K562 (cell line): ENCODE data around the gene GRIK3. TPM values are rescaled to one million over a fixed set of nuclear protein-coding genes. Genes with fewer than 3 reads are reported as not detected.
A peak's percentile ranks its signal among the peaks of the same experiment; 100 is the strongest.

Source experiments
- ATAC-seq: fragments of 200-7000 bp; cut with Tn5 transposase; 3 replicates; pipeline ENCODE4 v1.9.1; 2020; ENCODE audit warnings: moderate library complexity
- BruUV-seq: library from RNA; stranded (reverse); fragments of 400-500 nt; replicated peaks from 2 replicates; lab custom pipeline; 2021; lab: Mats Ljungman, UMichigan
- CTCF ChIA-PET: fragments of 300-600 bp; formaldehyde crosslinking; extraction: SDS; loops from one replicate; lab custom pipeline; 2021; ENCODE audit warnings: low intra/inter-chr PET ratio; lab: Yijun Ruan, JAX
- POLR2A ChIA-PET: fragments of 300-600, 350-650 bp; sonication (Branson Sonifier 250); formaldehyde crosslinking; extraction: SDS; loops from one replicate; lab custom pipeline; 2021; ENCODE audit warnings: antibody characterized with exemption, inconsistent platforms; lab: Yijun Ruan, JAX
- DNase-seq, 4 experiments: peaks; one replicate each; pipeline versions ENCODE4 v3.0.0 to v3.0.0-alpha.2; 2011 to 2018; ENCODE audit warnings: low spot score in 3 of 4, mixed read lengths in 3 of 4; ENCODE audit errors: extremely low read depth in 1 of 4
- FAIRE-seq: peaks from 2 replicates; lab custom pipeline; 2011; peaks lifted over from hg19 to GRCh38; lab: Jason Lieb, UNC
- H2AFZ ChIP-seq: 2 replicates; pipeline ENCODE4 v1.6.0; 2011; ENCODE audit warnings: low read depth, low read length, control low read depth, inconsistent platforms
- H3K27ac ChIP-seq: fragments of 200-600 bp; 3 replicates; pipeline ENCODE4 v1.8.0; 2011; ENCODE audit warnings: low read depth, mild to moderate bottlenecking, control low read depth, inconsistent platforms, low read length, moderate library complexity, mixed read lengths; ENCODE audit errors: extremely low read depth
- H3K27me3 ChIP-seq, 2 experiments: fragments of 300-600 bp in 1 of 2; 2 replicates in 1 of 2; 3 replicates in 1 of 2; pipeline versions ENCODE4 v1.6.0 to v1.8.0; 2011; ENCODE audit warnings: inconsistent platforms in 2 of 2, low read length in 2 of 2, mild to moderate bottlenecking in 1 of 2, mixed read lengths in 1 of 2, moderate library complexity in 1 of 2; ENCODE audit not compliant: control insufficient read depth in 2 of 2, insufficient read depth in 2 of 2
- H3K36me3 ChIP-seq: fragments of 300-600 bp; 3 replicates; pipeline ENCODE4 v1.8.0; 2011; ENCODE audit warnings: mild to moderate bottlenecking, low read length, inconsistent platforms; ENCODE audit not compliant: control insufficient read depth, insufficient read depth
- H3K4me1 ChIP-seq, 2 experiments: fragments of 200-600 bp in 1 of 2; replicated peaks in 1 of 2; 2 replicates in 1 of 2; 3 replicates in 1 of 2; pipeline versions ENCODE4 v1.5.1 to v1.8.0; 2011; ENCODE audit warnings: inconsistent platforms in 2 of 2, low read length in 2 of 2, mild to moderate bottlenecking in 1 of 2, mixed read lengths in 1 of 2, moderate library complexity in 1 of 2; ENCODE audit not compliant: control insufficient read depth in 2 of 2, insufficient read depth in 2 of 2
- H3K4me2 ChIP-seq: 2 replicates; pipeline ENCODE4 v1.6.1; 2011; ENCODE audit warnings: low read length, control low read depth, inconsistent platforms, mixed read lengths; ENCODE audit not compliant: insufficient read depth
- H3K4me3 ChIP-seq: fragments of 200-600 bp; sonication (generic), shearing (Covaris generic); 2 replicates; pipeline ENCODE4 v1.5.1; 2016; ENCODE audit warnings: control low read depth, inconsistent platforms
- H3K79me2 ChIP-seq: fragments of 200-600 bp; 3 replicates; pipeline ENCODE4 v1.8.0; 2011; ENCODE audit warnings: low read length, inconsistent platforms; ENCODE audit not compliant: control insufficient read depth, insufficient read depth
- H3K9ac ChIP-seq, 2 experiments: 2 replicates each; pipeline versions ENCODE4 v1.6.0 to v1.6.1; 2011; ENCODE audit warnings: low read depth in 2 of 2, low read length in 2 of 2, control low read depth in 1 of 2, inconsistent platforms in 1 of 2, mild to moderate bottlenecking in 1 of 2, mixed read lengths in 1 of 2; ENCODE audit not compliant: insufficient read depth in 1 of 2
- H3K9me1 ChIP-seq: one replicate; pipeline ENCODE4 v1.6.0; 2011; ENCODE audit warnings: inconsistent platforms, mild to moderate bottlenecking, low read length, moderate library complexity; ENCODE audit not compliant: control insufficient read depth, insufficient read depth
- H3K9me3 ChIP-seq: replicated peaks from 2 replicates; pipeline ENCODE4 v1.5.1; 2011; ENCODE audit warnings: low read depth, low read length, inconsistent platforms; ENCODE audit not compliant: control insufficient read depth, insufficient read depth
- H4K20me1 ChIP-seq: replicated peaks from 2 replicates; pipeline ENCODE4 v1.6.1; 2011; ENCODE audit warnings: low read length, inconsistent platforms, mixed read lengths; ENCODE audit not compliant: control insufficient read depth, insufficient read depth
- ADNP ChIP-seq: fragments of 200-800 bp; sonication (Bioruptor generic); IDR thresholded peaks from 2 replicates; pipeline ENCODE4 v1.6.1; 2016; ENCODE audit warnings: missing genetic modification characterization, missing compliant biosample characterization
- C11orf30 ChIP-seq: fragments of 450-650 bp; IDR thresholded peaks from 2 replicates; pipeline ENCODE4 v1.6.1; 2016; ENCODE audit warnings: low read depth, mild to moderate bottlenecking
- CBFA2T3 ChIP-seq: fragments of 450-650 bp; IDR thresholded peaks from 2 replicates; pipeline ENCODE4 v1.6.1; 2017
- FOXP1 ChIP-seq: sonication (generic); formaldehyde crosslinking; IDR thresholded peaks from 2 replicates; pipeline ENCODE4 v1.8.0; 2022; ENCODE audit warnings: mild to moderate bottlenecking, missing genetic modification reagents
- MAFF ChIP-seq: IDR thresholded peaks from 2 replicates; pipeline ENCODE4 v1.6.1; 2012; ENCODE audit warnings: low read length, improper control_type of control experiment
- MAFG ChIP-seq: fragments of 450-650 bp; conservative IDR thresholded peaks from 2 replicates; pipeline ENCODE4 v1.6.1; 2016; ENCODE audit warnings: missing genetic modification characterization, missing compliant biosample characterization
- MAFK ChIP-seq: IDR thresholded peaks from 2 replicates; pipeline ENCODE4 v1.6.1; 2011; ENCODE audit warnings: low read length, improper control_type of control experiment
- NFRKB ChIP-seq: fragments of 450-650 bp; IDR thresholded peaks from 2 replicates; pipeline ENCODE4 v1.6.1; 2016; ENCODE audit warnings: low read depth
- RNF2 ChIP-seq: sonication (generic); IDR thresholded peaks from 2 replicates; pipeline ENCODE4 v1.6.1; 2016
- XRCC4 ChIP-seq: IDR thresholded peaks from one replicate; pipeline ENCODE4 v1.6.1; 2011; ENCODE audit not compliant: insufficient read depth, insufficient read length; ENCODE audit errors: extremely low read depth
- ZNF316 ChIP-seq: fragments of 450-650 bp; IDR thresholded peaks from 2 replicates; pipeline ENCODE4 v1.6.1; 2016
- WGBS: fragments of 100-300 bp; shearing (Covaris generic); methylation state at CpG from one replicate; pipeline ENCODE4 v1.1.6; 2016; ENCODE audit warnings: low coverage, mixed read lengths; ENCODE audit not compliant: insufficient coverage; ENCODE audit errors: missing lambda C conversion rate; 5-methylcytosine and 5-hydroxymethylcytosine counted together
- in situ Hi-C: fragments of 300-500 bp; cut with MboI; formaldehyde crosslinking; loops from 4 replicates; pipeline ENCODE4 v1.15.0; 2018; ENCODE audit warnings: inconsistent platforms, mixed read lengths
- intact Hi-C: fragments of 100-400 bp; cut with micrococcal nuclease; formaldehyde crosslinking; loops from 2 replicates; pipeline ENCODE4 v1.14.2; 2022
- polyA plus RNA-seq, 8 experiments: library from polyadenylated mRNA; depleted of rRNA in 4 of 8; stranded (reverse) in 5 of 8; unstranded in 3 of 8; fragments of >200 nt; fragmentation: Nextera tagmentation in 2 of 8; fragmentation: Illumina TruSeq in 1 of 8; extraction: Ambion mirVana in 2 of 8; extraction: Trizol in 1 of 8; gene quantifications; 2 replicates each; pipeline versions ENCODE4 v1.2.1 to v1.2.3, GENCODE V29; 2011 to 2014; ENCODE audit warnings: inconsistent platforms in 1 of 8, missing spikeins in 1 of 8
- total RNA-seq, 7 experiments: library from RNA; depleted of rRNA in 6 of 7; stranded (reverse); fragments of >200 nt in 6 of 7; fragmentation: Illumina TruSeq in 2 of 7; extraction: Trizol in 2 of 7; gene quantifications; 2 replicates each; pipeline versions ENCODE4 v1.2.1 to v1.2.3, GENCODE V29; 2011 to 2021; ENCODE audit warnings: low replicate concordance in 1 of 7
- TF ChIP-seq, protein P1 (sequence below): fragments of 450-650 bp; IDR thresholded peaks from 2 replicates; pipeline ENCODE4 v1.7.1; 2018; ENCODE audit warnings: mild to moderate bottlenecking, low read depth; ENCODE audit not compliant: partially characterized antibody

Gene GRIK3
- total and polyA plus RNA-seq, 9 of the 15 experiments (the other 6 are each of a cell fraction or from before 2014, with no cell fraction given): not detected

DNA sequence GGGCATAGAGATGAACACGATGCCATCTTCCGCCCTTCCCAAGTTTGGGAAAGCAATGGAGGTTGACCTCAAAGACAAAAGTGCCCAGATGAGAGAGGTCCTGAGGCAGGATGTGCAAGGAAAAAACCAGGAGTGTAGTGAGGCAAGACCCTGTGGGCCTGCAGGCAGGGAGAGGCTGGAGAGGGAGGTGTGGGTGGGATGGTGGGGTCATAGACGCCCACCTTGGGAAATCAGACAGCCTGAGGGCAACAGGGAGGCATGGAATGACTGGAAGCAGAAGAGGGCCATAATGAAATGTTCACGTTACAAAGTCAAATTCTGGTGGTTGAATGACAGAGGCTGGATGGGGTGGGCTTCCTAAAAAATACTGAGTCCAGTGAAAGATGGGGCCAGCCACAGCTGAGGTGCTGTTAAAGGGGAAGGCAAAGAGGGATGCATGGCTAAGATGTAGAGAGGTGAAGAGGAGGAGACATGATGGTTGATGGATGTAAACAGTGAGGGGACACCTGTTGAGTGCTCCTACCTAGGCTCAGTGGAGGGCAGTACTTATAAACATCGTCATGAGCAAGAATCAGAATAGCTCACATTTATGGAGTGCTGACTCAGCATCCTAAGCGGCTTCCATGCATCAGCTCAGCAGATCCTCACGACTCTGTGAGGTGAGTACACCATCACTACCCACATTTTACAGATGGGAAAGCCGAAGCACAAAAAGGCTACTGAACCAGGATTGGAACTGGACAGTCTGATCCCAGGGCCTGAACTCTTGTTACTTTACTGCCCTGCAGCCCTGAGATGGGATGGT lies 42.0 kb downstream of the GRIK3 start:
- FAIRE-seq (peak; percentile 65), ATAC-seq (no peak), DNase-seq (no peak)
- BruUV-seq: no TSS peak
- Histone ChIP-seq H3K9ac (no peak overlapping the region), H3K27ac (no peak overlapping the region), H3K79me2 (no peaks in the 10 kb centered on the region), H3K4me1 (no peaks in the 10 kb centered on the region), H3K36me3 (no peaks in the 10 kb centered on the region), H3K9me1 (no peaks in the 10 kb centered on the region), H3K9me3 (no peaks in the 10 kb centered on the region), H2AFZ (no peak overlapping the region), H4K20me1 (peaks cover 14% of the 10 kb centered on the region), H3K27me3 (peaks cover 0 to 26% of the 10 kb centered on the region in 2 experiments; a peak in 3 of 5 replicates), H3K4me2 (no peak overlapping the region), H3K4me3 (no peak overlapping the region)
- in situ Hi-C loops: no loop called here
- WGBS: 0% methylated on average over 8 of the region's 8 CpGs
- POLR2A ChIA-PET: interaction anchor here (0.6 to 1.1 kb wide), 3 partner anchors 11 to 1338 kb away, joined by 3 to 4 read pairs (median 3); no protein-coding TSS in a partner anchor
- intact Hi-C loops: no loop called here
- TF ChIP-seq CBFA2T3 (no peak), MAFF (peak; percentile 98), FOXP1 (CRISPR knock-in tag) (no peak), ADNP (tag) (no peak), MAFG (tag) (peak; percentile 96), NFRKB (no peak), ZNF316 (peak; percentile 98), RNF2 (no peak), XRCC4 (no peak), MAFK (peak; percentile 99), C11orf30 (peak; percentile 96)
- TF ChIP-seq, protein P1, sequence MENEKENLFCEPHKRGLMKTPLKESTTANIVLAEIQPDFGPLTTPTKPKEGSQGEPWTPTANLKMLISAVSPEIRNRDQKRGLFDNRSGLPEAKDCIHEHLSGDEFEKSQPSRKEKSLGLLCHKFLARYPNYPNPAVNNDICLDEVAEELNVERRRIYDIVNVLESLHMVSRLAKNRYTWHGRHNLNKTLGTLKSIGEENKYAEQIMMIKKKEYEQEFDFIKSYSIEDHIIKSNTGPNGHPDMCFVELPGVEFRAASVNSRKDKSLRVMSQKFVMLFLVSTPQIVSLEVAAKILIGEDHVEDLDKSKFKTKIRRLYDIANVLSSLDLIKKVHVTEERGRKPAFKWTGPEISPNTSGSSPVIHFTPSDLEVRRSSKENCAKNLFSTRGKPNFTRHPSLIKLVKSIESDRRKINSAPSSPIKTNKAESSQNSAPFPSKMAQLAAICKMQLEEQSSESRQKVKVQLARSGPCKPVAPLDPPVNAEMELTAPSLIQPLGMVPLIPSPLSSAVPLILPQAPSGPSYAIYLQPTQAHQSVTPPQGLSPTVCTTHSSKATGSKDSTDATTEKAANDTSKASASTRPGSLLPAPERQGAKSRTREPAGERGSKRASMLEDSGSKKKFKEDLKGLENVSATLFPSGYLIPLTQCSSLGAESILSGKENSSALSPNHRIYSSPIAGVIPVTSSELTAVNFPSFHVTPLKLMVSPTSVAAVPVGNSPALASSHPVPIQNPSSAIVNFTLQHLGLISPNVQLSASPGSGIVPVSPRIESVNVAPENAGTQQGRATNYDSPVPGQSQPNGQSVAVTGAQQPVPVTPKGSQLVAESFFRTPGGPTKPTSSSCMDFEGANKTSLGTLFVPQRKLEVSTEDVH: no peak
- CTCF ChIA-PET: no interaction called here
